HEK293 (cell line): ENCODE data around the gene VWCE.

Experiments used
- CTCF ChIA-PET: fragments of 350-600 bp; formaldehyde crosslinking; extraction: SDS; loops from one replicate; lab custom pipeline; 2021; ENCODE audit warnings: antibody characterized with exemption; lab: Yijun Ruan, JAX
- POLR2A ChIA-PET: fragments of 300-600 bp; formaldehyde crosslinking; extraction: SDS; loops from one replicate; lab custom pipeline; 2020; ENCODE audit warnings: antibody characterized with exemption, inconsistent platforms; lab: Yijun Ruan, JAX
- H3K27ac ChIP-seq: fragments of 200-500 bp; sonication (Bioruptor generic); 2 replicates; pipeline ENCODE4 v1.5.1; 2014; ENCODE audit warnings: low read depth, low read length, control low read depth, inconsistent platforms; ENCODE audit errors: extremely low read depth
- H3K36me3 ChIP-seq, 2 experiments: fragments of 200-500 bp in 1 of 2; sonication (Bioruptor generic) in 1 of 2; 1 replicate in 1 of 2; 2 replicates in 1 of 2; pipeline ENCODE4 v1.5.1; 2014 to 2017; ENCODE audit warnings: inconsistent platforms in 2 of 2, low read length in 2 of 2; ENCODE audit not compliant: control insufficient read depth in 2 of 2, insufficient read depth in 1 of 2
- H3K4me1 ChIP-seq: fragments of 200-500 bp; sonication (Bioruptor generic); 2 replicates; pipeline ENCODE4 v1.5.1; 2014; ENCODE audit warnings: mild to moderate bottlenecking, low read length, inconsistent platforms; ENCODE audit not compliant: control insufficient read depth, insufficient read depth
- H3K4me3 ChIP-seq: 2 replicates; pipeline ENCODE4 v1.5.1; 2011; ENCODE audit warnings: low read depth, mild to moderate bottlenecking, control low read depth, low read length, moderate library complexity
- H3K9me3 ChIP-seq: fragments of 200-500 bp; sonication (Bioruptor generic); 2 replicates; pipeline ENCODE4 v1.5.1; 2014; ENCODE audit warnings: low read depth, low read length, inconsistent platforms; ENCODE audit not compliant: control insufficient read depth, insufficient read depth
- BCL6B ChIP-seq: fragments of 450-650 bp; formaldehyde crosslinking; IDR thresholded peaks from 2 replicates; pipeline ENCODE4 v1.5.1; 2017; ENCODE audit warnings: missing biosample characterization, missing genetic modification characterization
- GFI1B ChIP-seq: fragments of 450-650 bp; formaldehyde crosslinking; IDR thresholded peaks from 2 replicates; pipeline ENCODE4 v1.5.1; 2016; ENCODE audit warnings: missing biosample characterization, missing genetic modification characterization
- KLF17 ChIP-seq: fragments of 450-650 bp; formaldehyde crosslinking; IDR thresholded peaks from 2 replicates; pipeline ENCODE4 v1.5.1; 2016; ENCODE audit warnings: missing biosample characterization, missing genetic modification characterization
- ZBTB49 ChIP-seq: fragments of 450-650 bp; formaldehyde crosslinking; IDR thresholded peaks from 2 replicates; pipeline ENCODE4 v1.5.1; 2016; ENCODE audit warnings: missing biosample characterization, missing genetic modification characterization, low read depth
- ZNF10 ChIP-seq: fragments of 450-650 bp; formaldehyde crosslinking; IDR thresholded peaks from 2 replicates; pipeline ENCODE4 v1.5.1; 2017; ENCODE audit warnings: missing biosample characterization, missing genetic modification characterization
- ZNF148 ChIP-seq: fragments of 450-650 bp; formaldehyde crosslinking; IDR thresholded peaks from 2 replicates; pipeline ENCODE4 v1.5.0; 2017; ENCODE audit warnings: missing biosample characterization, missing genetic modification characterization, borderline replicate concordance
- ZNF16 ChIP-seq: fragments of 450-650 bp; formaldehyde crosslinking; IDR thresholded peaks from 2 replicates; pipeline ENCODE4 v1.5.1; 2016; ENCODE audit warnings: low read depth, missing biosample characterization, missing genetic modification characterization
- ZNF19 ChIP-seq: fragments of 450-650 bp; formaldehyde crosslinking; IDR thresholded peaks from 2 replicates; pipeline ENCODE4; 2016; ENCODE audit warnings: missing biosample characterization, missing genetic modification characterization, low read depth
- ZNF221 ChIP-seq: fragments of 450-650 bp; formaldehyde crosslinking; IDR thresholded peaks from 2 replicates; pipeline ENCODE4 v1.5.1; 2017; ENCODE audit warnings: missing biosample characterization, missing genetic modification characterization, borderline replicate concordance
- ZNF239 ChIP-seq: fragments of 450-650 bp; formaldehyde crosslinking; IDR thresholded peaks from 2 replicates; pipeline ENCODE4 v1.5.1; 2016; ENCODE audit warnings: missing biosample characterization, missing genetic modification characterization
- ZNF266 ChIP-seq: fragments of 450-650 bp; formaldehyde crosslinking; IDR thresholded peaks from 2 replicates; pipeline ENCODE4 v1.5.1; 2016; ENCODE audit warnings: missing biosample characterization, missing genetic modification characterization, low read depth
- ZNF350 ChIP-seq: fragments of 450-650 bp; formaldehyde crosslinking; IDR thresholded peaks from 2 replicates; pipeline ENCODE4 v1.5.0; 2017; ENCODE audit warnings: missing biosample characterization, mild to moderate bottlenecking, missing genetic modification characterization
- ZNF37A ChIP-seq: fragments of 450-650 bp; IDR thresholded peaks from 2 replicates; pipeline ENCODE4 v1.5.1; 2018; ENCODE audit warnings: missing biosample characterization, missing genetic modification characterization
- ZNF449 ChIP-seq: fragments of 450-650 bp; formaldehyde crosslinking; IDR thresholded peaks from 2 replicates; pipeline ENCODE4 v1.5.1; 2017; ENCODE audit warnings: missing biosample characterization, mild to moderate bottlenecking, missing genetic modification characterization, moderate library complexity
- ZNF48 ChIP-seq: fragments of 450-650 bp; formaldehyde crosslinking; IDR thresholded peaks from 2 replicates; pipeline ENCODE4 v1.5.1; 2016; ENCODE audit warnings: missing biosample characterization, missing genetic modification characterization
- ZNF623 ChIP-seq: fragments of 450-650 bp; formaldehyde crosslinking; IDR thresholded peaks from 2 replicates; pipeline ENCODE4 v1.5.1; 2016; ENCODE audit warnings: missing biosample characterization, missing genetic modification characterization
- ZNF626 ChIP-seq: fragments of 450-650 bp; sonication (Bioruptor Pico); formaldehyde crosslinking; IDR thresholded peaks from 2 replicates; pipeline ENCODE4 v1.5.1; 2018; ENCODE audit warnings: missing biosample characterization, missing genetic modification characterization, inconsistent platforms
- ZNF639 ChIP-seq: fragments of 450-650 bp; formaldehyde crosslinking; IDR thresholded peaks from 2 replicates; pipeline ENCODE4 v1.5.1; 2016; ENCODE audit warnings: missing biosample characterization, missing genetic modification characterization
- ZNF664 ChIP-seq: fragments of 450-650 bp; formaldehyde crosslinking; IDR thresholded peaks from 2 replicates; pipeline ENCODE4 v1.5.1; 2016; ENCODE audit warnings: missing biosample characterization, missing genetic modification characterization
- ZNF670 ChIP-seq: fragments of 450-650 bp; formaldehyde crosslinking; IDR thresholded peaks from 2 replicates; pipeline ENCODE4 v1.5.1; 2016; ENCODE audit warnings: missing biosample characterization, missing genetic modification characterization, low read depth
- ZNF791 ChIP-seq: fragments of 450-650 bp; formaldehyde crosslinking; IDR thresholded peaks from 2 replicates; pipeline ENCODE4 v1.5.1; 2016; ENCODE audit warnings: missing biosample characterization, missing genetic modification characterization
- ZSCAN18 ChIP-seq: fragments of 450-650 bp; formaldehyde crosslinking; IDR thresholded peaks from 2 replicates; pipeline ENCODE4 v1.5.1; 2016; ENCODE audit warnings: missing biosample characterization, missing genetic modification characterization
- ZSCAN5A ChIP-seq: fragments of 450-650 bp; formaldehyde crosslinking; IDR thresholded peaks from 2 replicates; pipeline ENCODE4 v1.5.1; 2016; ENCODE audit warnings: missing biosample characterization, missing genetic modification characterization

VWCE gene

GRCh38 chr11:61294717-61295595, at the start of gene VWCE:
VWCE (minus strand) TSS chr11:61295316; CDS start chr11:61295037, 279 bp downstream.
- POLR2A ChIA-PET = interaction anchor here (0.6 to 1.2 kb wide), 4 partner anchors 20 to 98 kb away, joined by 3 to 7 read pairs (median 4); partner anchors contain the start of genes CYB561A3 and TMEM216
- Histone ChIP-seq H3K27ac (peak within 1 kb of the TSS; percentile 57; the same call in 1 of the 2 replicates), H3K4me3 (peak within 1 kb of the TSS; percentile 36), H3K36me3 (peaks cover 0 to 32% of the 10 kb centered on the region in 2 experiments; a peak in 1 of 3 replicates), H3K9me3 (no peaks in the 10 kb centered on the region), H3K4me1 (no peaks in the 10 kb centered on the region; the same call in 1 of the 2 replicates)
- CTCF ChIA-PET = interaction anchor here (1.2 to 2.1 kb wide), 3 partner anchors 7 to 90 kb away, joined by 3 to 10 read pairs (median 9); no protein-coding TSS in a partner anchor
- no peak for TF ChIP-seq ZSCAN5A
- TF ChIP-seq ZNF10 (tag by site-specific recombination) = no peak
- TF ChIP-seq ZNF350 (tag by site-specific recombination) = no peak
- TF ChIP-seq ZNF148 (tag by site-specific recombination) = no peak
- TF ChIP-seq KLF17 (tag by site-specific recombination) = no peak
- TF ChIP-seq ZNF670 = no peak
- no peak for TF ChIP-seq ZNF266 (tag by site-specific recombination)
- no peak for TF ChIP-seq ZNF239 (tag by site-specific recombination)
- no peak for TF ChIP-seq GFI1B (tag by site-specific recombination)
- no peak for TF ChIP-seq ZNF16 (tag by site-specific recombination)
- no peak for TF ChIP-seq ZNF626 (tag by site-specific recombination)
- TF ChIP-seq ZNF664 = no peak
- no peak for TF ChIP-seq ZNF37A
- no peak for TF ChIP-seq ZNF639 (tag by site-specific recombination)
- TF ChIP-seq ZBTB49 = no peak
- TF ChIP-seq ZNF19 = no peak
- TF ChIP-seq ZNF623 (tag by site-specific recombination) = no peak
- no peak for TF ChIP-seq ZNF449 (tag by site-specific recombination)
- no peak for TF ChIP-seq ZNF791 (tag by site-specific recombination)
- no peak for TF ChIP-seq ZNF48
- TF ChIP-seq BCL6B (tag by site-specific recombination) = no peak
- TF ChIP-seq ZSCAN18 (tag by site-specific recombination) = no peak
- no peak for TF ChIP-seq ZNF221
